ENCODE results near the gene CCDC87.

- no peak for TF ChIP-seq POLR2A (IDR thresholded peaks at IDR 0.05)
- no peak for TF ChIP-seq CTCF (IDR thresholded peaks at IDR 0.05)
These were observed 29.0 kb downstream of the CCDC87 start for GRCh38 chr11:66563832-66564231.

Data from sigmoid colon (tissue), 3 donors.